GM23248 (cell line): ENCODE measurements around the gene HBA1. TPM values are rescaled to one million over a fixed set of nuclear protein-coding genes. Genes with fewer than 3 reads are reported as not detected.

Source experiments
- DNase-seq: peaks from one replicate; pipeline ENCODE4 v3.0.0-alpha.2; 2015
- H2AFZ ChIP-seq: fragments of 200-600 bp; sonication (generic); 2 replicates; pipeline ENCODE4 v1.6.1; 2016; ENCODE audit warnings: antibody characterized with exemption
- H3F3A ChIP-seq: fragments of 200-600 bp; sonication (generic); 2 replicates; pipeline ENCODE4 v1.6.1; 2016; ENCODE audit warnings: mild to moderate bottlenecking, antibody characterized with exemption, mixed run types; ENCODE audit not compliant: insufficient read depth
- H3K27ac ChIP-seq: fragments of 200-600 bp; sonication (generic); 2 replicates; pipeline ENCODE4 v1.5.1; 2016; ENCODE audit warnings: mild to moderate bottlenecking
- H3K27me3 ChIP-seq: fragments of 200-600 bp; sonication (generic); replicated peaks from 2 replicates; pipeline ENCODE4 v1.6.1; 2016; ENCODE audit warnings: mild to moderate bottlenecking; ENCODE audit not compliant: insufficient read depth
- H3K36me3 ChIP-seq: fragments of 200-600 bp; sonication (generic); 2 replicates; pipeline ENCODE4 v1.6.1; 2016; ENCODE audit warnings: low read depth, mild to moderate bottlenecking
- H3K4me1 ChIP-seq: fragments of 200-600 bp; sonication (generic); 2 replicates; pipeline ENCODE4 v1.6.1; 2016; ENCODE audit warnings: mild to moderate bottlenecking; ENCODE audit not compliant: insufficient read depth
- H3K4me2 ChIP-seq: fragments of 200-600 bp; sonication (generic); one replicate; pipeline ENCODE4 v1.6.1; 2016; ENCODE audit warnings: mild to moderate bottlenecking; ENCODE audit not compliant: unreplicated experiment
- H3K4me3 ChIP-seq: fragments of 200-600 bp; sonication (generic); 2 replicates; pipeline ENCODE4 v1.5.1; 2016; ENCODE audit warnings: mild to moderate bottlenecking
- H3K79me2 ChIP-seq: fragments of 200-600 bp; sonication (generic); 2 replicates; pipeline ENCODE4 v1.6.1; 2016; ENCODE audit warnings: mild to moderate bottlenecking; ENCODE audit not compliant: insufficient read depth
- H3K9ac ChIP-seq: fragments of 200-600 bp; sonication (generic); 2 replicates; pipeline ENCODE4 v1.6.1; 2016; ENCODE audit warnings: mild to moderate bottlenecking
- H3K9me2 ChIP-seq: fragments of 200-600 bp; sonication (generic); 2 replicates; pipeline ENCODE4 v1.6.1; 2016; ENCODE audit warnings: mixed run types, mild to moderate bottlenecking, moderate library complexity; ENCODE audit not compliant: insufficient read depth
- H3K9me3 ChIP-seq: fragments of 200-600 bp; sonication (generic); one replicate; pipeline ENCODE4 v1.6.1; 2017; ENCODE audit warnings: low read depth
- H4K20me1 ChIP-seq: fragments of 200-600 bp; sonication (generic); 2 replicates; pipeline ENCODE4 v1.6.0; 2016; ENCODE audit not compliant: insufficient read depth
- EZH2 ChIP-seq: fragments of 200-600 bp; sonication (generic); IDR thresholded peaks from 2 replicates; pipeline ENCODE4 v1.6.1; 2018; ENCODE audit warnings: antibody characterized with exemption, mild to moderate bottlenecking; ENCODE audit not compliant: insufficient read depth, poor library complexity, severe bottlenecking
- EZH2phosphoT487 ChIP-seq: fragments of 200-600 bp; sonication (generic); IDR thresholded peaks from 2 replicates; pipeline ENCODE4 v1.6.1; 2018; ENCODE audit warnings: antibody characterized with exemption, moderate library complexity, mild to moderate bottlenecking, low read depth; ENCODE audit not compliant: insufficient read depth
- WGBS, 2 experiments: methylation state at CpG; one replicate each; pipeline ENCODE4 v1.1.6; 2015 to 2017; ENCODE audit warnings: low lambda C conversion rate in 2 of 2, low coverage in 1 of 2; ENCODE audit errors: missing lambda C conversion rate in 2 of 2; 5-methylcytosine and 5-hydroxymethylcytosine counted together
- in situ Hi-C: fragments of 300-500 bp; cut with MboI; formaldehyde crosslinking; loops from 2 replicates; pipeline ENCODE4 v1.15.0; 2020
- polyA plus RNA-seq: library from polyadenylated mRNA; unstranded; fragments of >200 nt; fragmentation: Nextera tagmentation; extraction: Ambion mirVana; gene quantifications from 2 replicates; pipeline ENCODE4 v1.2.1, GENCODE V29; 2016
- total RNA-seq: library from RNA; depleted of rRNA; stranded (reverse); fragments of >200 nt; shearing (Covaris generic); gene quantifications from 2 replicates; pipeline ENCODE4 v1.2.3, GENCODE V29; 2014

HBA1 gene
- total and polyA plus RNA-seq, 2 experiments from 2014 or later, result not detected

DNA sequence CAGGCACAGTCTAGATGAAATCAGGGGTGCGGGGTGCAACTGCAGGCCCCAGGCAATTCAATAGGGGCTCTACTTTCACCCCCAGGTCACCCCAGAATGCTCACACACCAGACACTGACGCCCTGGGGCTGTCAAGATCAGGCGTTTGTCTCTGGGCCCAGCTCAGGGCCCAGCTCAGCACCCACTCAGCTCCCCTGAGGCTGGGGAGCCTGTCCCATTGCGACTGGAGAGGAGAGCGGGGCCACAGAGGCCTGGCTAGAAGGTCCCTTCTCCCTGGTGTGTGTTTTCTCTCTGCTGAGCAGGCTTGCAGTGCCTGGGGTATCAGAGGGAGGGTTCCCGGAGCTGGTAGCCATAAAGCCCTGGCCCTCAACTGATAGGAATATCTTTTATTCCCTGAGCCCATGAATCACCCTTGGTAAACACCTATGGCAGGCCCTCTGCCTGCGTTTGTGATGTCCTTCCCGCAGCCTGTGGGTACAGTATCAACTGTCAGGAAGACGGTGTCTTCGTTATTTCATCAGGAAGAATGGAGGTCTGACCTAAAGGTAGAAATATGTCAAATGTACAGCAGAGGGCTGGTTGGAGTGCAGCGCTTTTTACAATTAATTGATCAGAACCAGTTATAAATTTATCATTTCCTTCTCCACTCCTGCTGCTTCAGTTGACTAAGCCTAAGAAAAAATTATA lies 1.6 kb downstream of the HBA1 start:
- Histone ChIP-seq H3K27me3 (peaks cover 44% of the 10 kb centered on the region), H3K4me1 (no peaks in the 10 kb centered on the region), H3K9me2 (no peaks in the 10 kb centered on the region), H3K9me3 (no peaks in the 10 kb centered on the region), H3K4me2 (no peak overlapping the region), H3K27ac (no peak overlapping the region), H3K79me2 (no peaks in the 10 kb centered on the region), H3K4me3 (no peak overlapping the region), H3F3A (no peaks in the 10 kb centered on the region), H3K9ac (no peak overlapping the region), H4K20me1 (no peaks in the 10 kb centered on the region), H2AFZ (no peak overlapping the region), H3K36me3 (no peaks in the 10 kb centered on the region)
- WGBS, 2 experiments, result 82 to 84% methylated on average over 11 of the region's 11 CpGs
- TF ChIP-seq EZH2phosphoT487 (no peak), EZH2 (no peak)
- no peak for DNase-seq
- in situ Hi-C loops, result no loop called here

GRCh38 chr16:178668-179015 lies 2.2 kb downstream of the HBA1 start:
- TF ChIP-seq EZH2 (no peak), EZH2phosphoT487 (no peak)
- Histone ChIP-seq H3K9me2 (no peaks in the 10 kb centered on the region), H3F3A (no peaks in the 10 kb centered on the region), H3K27me3 (peaks cover 44% of the 10 kb centered on the region), H4K20me1 (no peaks in the 10 kb centered on the region), H3K4me2 (no peak overlapping the region), H3K27ac (no peak overlapping the region), H3K4me3 (no peak overlapping the region), H3K4me1 (no peaks in the 10 kb centered on the region), H2AFZ (no peak overlapping the region), H3K9ac (no peak overlapping the region), H3K79me2 (no peaks in the 10 kb centered on the region), H3K9me3 (no peaks in the 10 kb centered on the region), H3K36me3 (no peaks in the 10 kb centered on the region)
- in situ Hi-C loops, result no loop called here
- WGBS, 2 experiments, result 85 to 86% methylated on average over 11 of the region's 11 CpGs
- DNase-seq, result no peak

GRCh38 chr16:179211-180092 lies 3.0 kb downstream of the HBA1 start:
- in situ Hi-C loops, result loop anchor here (5.0 kb wide), 1 partner anchor 72 kb away; no protein-coding TSS in a partner anchor

DNA sequence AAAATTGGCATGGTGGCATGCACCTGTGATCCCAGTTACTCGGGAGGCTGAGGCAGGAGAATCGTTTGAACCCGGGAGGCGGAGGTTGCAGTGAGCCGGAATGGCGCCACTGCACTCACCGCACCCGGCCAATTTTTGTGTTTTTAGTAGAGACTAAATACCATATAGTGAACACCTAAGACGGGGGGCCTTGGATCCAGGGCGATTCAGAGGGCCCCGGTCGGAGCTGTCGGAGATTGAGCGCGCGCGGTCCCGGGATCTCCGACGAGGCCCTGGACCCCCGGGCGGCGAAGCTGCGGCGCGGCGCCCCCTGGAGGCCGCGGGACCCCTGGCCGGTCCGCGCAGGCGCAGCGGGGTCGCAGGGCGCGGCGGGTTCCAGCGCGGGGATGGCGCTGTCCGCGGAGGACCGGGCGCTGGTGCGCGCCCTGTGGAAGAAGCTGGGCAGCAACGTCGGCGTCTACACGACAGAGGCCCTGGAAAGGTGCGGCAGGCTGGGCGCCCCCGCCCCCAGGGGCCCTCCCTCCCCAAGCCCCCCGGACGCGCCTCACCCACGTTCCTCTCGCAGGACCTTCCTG lies 3.7 kb downstream of the HBA1 start, which contains the start of gene HBQ1:
TSS of gene HBQ1 (plus strand) at position 359 of the 575 bp plus-strand sequence. CDS start at position 387, 28 bp downstream.
- Histone ChIP-seq H3K27ac (no peak within 1 kb of the TSS), H3K36me3 (no peaks in the 10 kb centered on the region), H3K4me1 (no peaks in the 10 kb centered on the region), H3K9me3 (no peaks in the 10 kb centered on the region), H3K9me2 (no peaks in the 10 kb centered on the region), H2AFZ (no peak within 1 kb of the TSS), H3K27me3 (peaks cover 35% of the 10 kb centered on the region), H3F3A (peaks cover 10% of the 10 kb centered on the region), H3K79me2 (no peaks in the 10 kb centered on the region), H3K4me3 (peak within 1 kb of the TSS; percentile 56), H4K20me1 (no peaks in the 10 kb centered on the region), H3K9ac (no peak within 1 kb of the TSS), H3K4me2 (peak within 1 kb of the TSS; percentile 67)
- 16 to 22% methylated on average over 42 to 44 of the region's 59 CpGs for WGBS, 2 experiments
- no peak for TF ChIP-seq EZH2phosphoT487
- no peak for TF ChIP-seq EZH2
- DNase-seq, result peak; percentile 57
- in situ Hi-C loops, result loop anchor here (5.0 kb wide), 1 partner anchor 73 kb away; no protein-coding TSS in a partner anchor

More at GRCh38 chr16:179211-180092, 3.0 kb downstream of the HBA1 start:
- Histone ChIP-seq H3K9ac (no peak overlapping the region), H3F3A (peaks cover 3% of the 10 kb centered on the region; the same call in 1 of the 2 replicates), H4K20me1 (no peaks in the 10 kb centered on the region), H2AFZ (no peak overlapping the region), H3K9me2 (no peaks in the 10 kb centered on the region), H3K4me3 (no peak overlapping the region), H3K79me2 (no peaks in the 10 kb centered on the region), H3K36me3 (no peaks in the 10 kb centered on the region), H3K9me3 (no peaks in the 10 kb centered on the region), H3K27me3 (peaks cover 43% of the 10 kb centered on the region), H3K4me1 (no peaks in the 10 kb centered on the region), H3K4me2 (no peak overlapping the region), H3K27ac (no peak overlapping the region)
- DNase-seq, result no peak
- WGBS, 2 experiments, result 75 to 79% methylated on average over 17 of the region's 17 CpGs
- TF ChIP-seq EZH2 (no peak), EZH2phosphoT487 (no peak)
